ENCODE data around the gene LYRM4.
"Not testable (repeated sequence)": the region's sequence is repeated elsewhere in the genome, so short reads cannot be mapped to it uniquely, and the experiment has no call there.

LYRM4 gene

GRCh38 chr6:5071216-5071615 is 189.5 kb downstream of the LYRM4 start:
- H3K4me3 ChIP-seq (ENCODE audit: low read depth, low read length): no peak overlapping the region
- in situ Hi-C loops (cut with HindIII; ENCODE audit: low sequenced_read_pairs): no loop called here
- no peak for DNase-seq (ENCODE audit: low read depth)
- no peak for TF ChIP-seq CTCF (IDR thresholded peaks at IDR 0.05; ENCODE audit: low read depth, low read length, missing control alignments)

- DNase-seq (ENCODE audit: low read depth): no peak
- H3K4me3 ChIP-seq (ENCODE audit: low read depth, low read length): no peak overlapping the region
- in situ Hi-C loops (cut with HindIII; ENCODE audit: low sequenced_read_pairs): no loop called here
- TF ChIP-seq CTCF (IDR thresholded peaks at IDR 0.05; ENCODE audit: low read depth, low read length, missing control alignments): no peak
These were observed 192.5 kb downstream of the LYRM4 start for GRCh38 chr6:5068153-5068751.

- no peak for TF ChIP-seq CTCF (IDR thresholded peaks at IDR 0.05; ENCODE audit: low read depth, low read length, missing control alignments)
- H3K4me3 ChIP-seq (ENCODE audit: low read depth, low read length): no peak overlapping the region
- DNase-seq (ENCODE audit: low read depth): no peak
- in situ Hi-C loops (cut with HindIII; ENCODE audit: low sequenced_read_pairs): no loop called here
These were observed 193.4 kb downstream of the LYRM4 start for GRCh38 chr6:5067305-5067704.

GRCh38 chr6:5066456-5067093 is 194.2 kb downstream of the LYRM4 start:
- no peak for DNase-seq (ENCODE audit: low read depth)
- in situ Hi-C loops (cut with HindIII; ENCODE audit: low sequenced_read_pairs): no loop called here
- no peak overlapping the region for H3K4me3 ChIP-seq (ENCODE audit: low read depth, low read length)
- TF ChIP-seq CTCF (IDR thresholded peaks at IDR 0.05; ENCODE audit: low read depth, low read length, missing control alignments): no peak

GRCh38 chr6:5063617-5064016 is 197.1 kb downstream of the LYRM4 start:
- in situ Hi-C loops (cut with HindIII; ENCODE audit: low sequenced_read_pairs): no loop called here
- H3K4me3 ChIP-seq (ENCODE audit: low read depth, low read length): no peak overlapping the region
- TF ChIP-seq CTCF (IDR thresholded peaks at IDR 0.05; ENCODE audit: low read depth, low read length, missing control alignments): no peak
- DNase-seq (ENCODE audit: low read depth): no peak

- no peak overlapping the region for H3K4me3 ChIP-seq (ENCODE audit: low read depth, low read length)
- no peak for DNase-seq (ENCODE audit: low read depth)
- no peak for TF ChIP-seq CTCF (IDR thresholded peaks at IDR 0.05; ENCODE audit: low read depth, low read length, missing control alignments)
- in situ Hi-C loops (cut with HindIII; ENCODE audit: low sequenced_read_pairs): no loop called here
These were observed 199.6 kb downstream of the LYRM4 start for GRCh38 chr6:5061152-5061551.

- DNase-seq (ENCODE audit: low read depth); H3K4me3 ChIP-seq (ENCODE audit: low read depth, low read length); in situ Hi-C loops (cut with HindIII; ENCODE audit: low sequenced_read_pairs): not testable (repeated sequence)
These were observed 200.3 kb downstream of the LYRM4 start for GRCh38 chr6:5060439-5060838.
